Activated naive CD4-positive, alpha-beta T cell treated with anti-CD3 and anti-CD28 coated beads, Interleukin-2, amount 50 U/mL, for 72 hours (primary cell): ENCODE measurements around the gene GAMT. TPM values are rescaled to one million over a fixed set of nuclear protein-coding genes. Genes with fewer than 3 reads are reported as not detected.

Experiments used
- ATAC-seq, 2 donors: fragments of 150-1000 bp; cut with Tn5 transposase; 2 replicates each; pipeline ENCODE4 v1.10.0; 2021; ENCODE audit warnings: mild to moderate bottlenecking in 2 of 2, moderate library complexity in 2 of 2
- DNase-seq, 2 donors: peaks; one replicate each; pipeline ENCODE4 v3.0.0; 2021 to 2022; ENCODE audit warnings: low spot score in 2 of 2
- H3K27ac Mint-ChIP-seq, 2 donors: one replicate each; pipeline ENCODE4 v1.8.0; 2022; ENCODE audit warnings: mild to moderate bottlenecking in 2 of 2, mixed read lengths in 2 of 2
- H3K36me3 Mint-ChIP-seq, 2 donors: one replicate each; pipeline ENCODE4 v1.8.0; 2022; ENCODE audit warnings: mixed read lengths in 2 of 2
- H3K9me3 Mint-ChIP-seq, 2 donors: one replicate each; pipeline ENCODE4 v1.8.0; 2022; ENCODE audit warnings: mixed read lengths in 2 of 2
- total RNA-seq, 2 donors: library from RNA; stranded (reverse); gene quantifications; one replicate each; pipeline ENCODE4 v1.2.3, GENCODE V29; 2022

Gene GAMT
- total RNA-seq, 2 donors from 2014 or later: 4.2 to 30.2 TPM

- H3K27ac Mint-ChIP-seq: no peak overlapping the region
- no peaks in the 10 kb centered on the region for H3K9me3 Mint-ChIP-seq
- peaks cover 10 to 11% of the 10 kb centered on the region in 2 donors for H3K36me3 Mint-ChIP-seq
- no peak for DNase-seq
- no peak for ATAC-seq
Measured at GRCh38 chr19:1387684-1388636, 13.4 kb downstream of the GAMT start.

DNA sequence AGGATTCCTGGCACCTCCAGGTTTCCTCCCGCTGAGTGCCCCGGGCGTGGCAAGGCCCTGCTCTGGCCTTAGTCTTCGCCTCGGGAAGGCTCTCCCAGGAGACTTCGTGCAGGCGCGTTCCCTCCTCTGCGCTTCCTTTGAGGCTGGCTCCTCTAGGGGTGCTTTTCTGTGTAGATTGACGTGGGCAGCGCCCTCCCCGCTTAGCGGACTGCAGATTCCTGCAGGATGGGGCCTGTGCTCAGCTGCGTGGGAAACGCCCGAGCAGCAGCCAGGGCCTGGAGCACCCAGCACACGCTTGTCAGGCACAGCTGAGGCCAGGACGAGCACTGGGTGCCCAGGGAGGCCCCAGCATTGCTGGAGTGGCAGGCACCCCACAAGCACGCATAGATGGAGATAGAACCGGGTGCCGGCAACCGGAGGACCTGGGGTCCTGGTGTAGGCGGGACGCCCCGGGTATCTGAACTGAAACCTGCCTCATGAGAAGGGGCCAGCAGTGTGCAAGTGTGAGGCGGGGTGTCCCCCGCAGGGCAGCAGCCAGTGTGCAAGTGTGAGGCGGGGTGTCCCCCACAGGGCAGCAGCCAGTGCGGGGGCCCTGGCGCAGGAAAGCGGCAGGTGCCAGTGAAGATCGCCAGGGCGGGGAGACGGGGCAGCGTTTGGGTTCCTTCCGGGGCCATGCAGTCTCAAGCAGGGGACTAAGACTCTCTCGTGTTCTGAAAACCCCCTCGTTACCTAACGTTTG, 14.2 kb downstream of the GAMT start:
- no peak for ATAC-seq
- Mint-ChIP-seq H3K27ac (no peak overlapping the region), H3K36me3 (peaks cover 10 to 11% of the 10 kb centered on the region in 2 donors), H3K9me3 (no peaks in the 10 kb centered on the region)
- DNase-seq: no peak

DNA sequence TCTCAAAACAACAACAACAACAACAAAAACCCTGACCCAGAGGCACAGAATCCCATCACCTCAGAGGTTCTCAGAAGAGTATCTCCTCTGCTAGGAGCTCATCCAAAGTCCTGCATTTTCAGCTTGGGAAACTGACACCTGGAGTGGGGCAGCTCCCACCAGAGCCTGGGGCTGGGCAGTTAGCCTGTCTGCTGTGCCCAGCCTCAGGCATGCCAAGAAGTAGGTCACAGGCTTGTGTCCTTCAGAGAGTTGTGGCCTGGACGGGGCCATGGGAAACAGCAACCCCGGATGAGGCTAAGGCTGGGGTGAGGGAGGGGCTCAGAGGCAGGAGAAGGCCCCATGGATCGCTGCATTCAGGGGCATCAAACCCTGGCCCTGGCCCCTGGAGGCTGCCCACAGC, 15.5 kb downstream of the GAMT start:
- peaks cover 10 to 11% of the 10 kb centered on the region in 2 donors for H3K36me3 Mint-ChIP-seq
- no peaks in the 10 kb centered on the region for H3K9me3 Mint-ChIP-seq
- no peak overlapping the region for H3K27ac Mint-ChIP-seq
- DNase-seq (no peak), ATAC-seq (no peak)

DNA sequence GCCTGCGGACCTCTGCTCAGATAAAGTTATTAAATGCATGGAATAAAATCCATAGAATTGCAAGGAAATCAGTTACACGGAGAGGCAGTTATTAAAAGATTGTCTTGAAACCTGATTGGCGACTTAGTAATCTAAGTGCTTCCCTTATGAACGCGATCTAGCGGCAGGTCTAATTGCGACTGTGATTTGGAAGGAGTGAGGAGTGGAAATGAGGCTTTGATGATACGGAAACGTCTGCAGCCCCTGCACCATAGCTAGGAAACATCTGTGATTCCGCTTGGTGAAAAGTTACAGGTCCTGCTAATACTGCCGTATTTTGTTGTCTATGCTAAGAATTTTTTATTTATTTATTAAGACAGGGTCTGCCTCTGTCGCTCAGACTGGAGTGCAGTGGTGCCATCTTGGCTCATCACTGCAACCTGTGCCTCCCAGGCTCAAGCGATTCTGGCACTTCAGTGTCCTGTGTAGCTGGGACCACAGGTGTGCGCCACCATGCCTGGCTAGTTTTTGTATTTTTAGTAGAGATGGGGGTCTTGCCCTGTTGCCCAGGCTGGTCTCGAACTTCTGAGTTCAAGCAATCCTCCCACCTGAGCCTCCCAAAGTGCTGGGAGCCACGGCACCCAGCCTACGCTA, 16.7 kb downstream of the GAMT start:
- peaks cover 10 to 11% of the 10 kb centered on the region in 2 donors for H3K36me3 Mint-ChIP-seq
- H3K9me3 Mint-ChIP-seq: no peaks in the 10 kb centered on the region
- ATAC-seq: no peak
- H3K27ac Mint-ChIP-seq: peak overlapping the region; percentile 84 to 99
- no peak for DNase-seq

GRCh38 chr19:1384085-1384462, 17.3 kb downstream of the GAMT start:
- peak in 1 of 2 donors; percentile 26 for ATAC-seq
- DNase-seq: no peak
- Mint-ChIP-seq H3K27ac (peak overlapping the region; percentile 84 to 99), H3K9me3 (no peaks in the 10 kb centered on the region), H3K36me3 (peaks cover 5 to 9% of the 10 kb centered on the region in 2 donors)

DNA sequence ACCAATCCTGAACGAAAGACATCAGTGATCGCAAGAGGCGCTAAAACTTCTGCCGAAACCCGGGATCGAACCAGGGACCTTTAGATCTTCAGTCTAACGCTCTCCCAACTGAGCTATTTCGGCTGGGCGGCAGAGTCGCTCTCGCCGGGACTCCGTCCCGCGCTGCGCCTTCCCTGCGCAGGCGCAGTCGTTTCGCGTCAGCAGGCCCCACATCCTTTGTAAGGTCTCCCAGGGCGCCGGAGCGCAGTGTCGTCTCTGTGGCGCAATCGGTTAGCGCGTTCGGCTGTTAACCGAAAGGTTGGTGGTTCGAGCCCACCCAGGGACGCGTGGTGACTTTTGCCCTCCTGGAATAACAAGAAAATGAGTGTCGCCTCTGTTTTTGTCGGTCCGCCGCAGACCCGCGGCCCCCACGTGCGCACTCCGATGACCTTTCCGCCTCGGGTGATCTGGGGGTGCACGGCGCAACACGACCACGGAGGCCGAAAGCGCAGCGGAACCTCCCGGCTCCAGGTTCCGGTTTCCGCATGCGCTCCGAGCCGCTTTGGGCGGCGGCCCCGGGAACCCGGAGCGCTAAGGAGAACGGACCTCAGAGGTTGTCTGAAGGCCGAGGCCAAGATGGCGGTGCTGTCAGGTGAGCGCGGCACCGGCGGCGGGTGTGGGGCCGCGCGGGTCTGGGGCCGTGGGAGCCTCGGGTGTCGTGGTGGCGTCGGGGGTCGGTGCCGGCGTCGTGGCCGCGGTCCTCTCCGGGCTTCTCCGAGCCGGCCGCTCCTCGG, 17.8 kb downstream of the GAMT start, which contains the start of gene NDUFS7:
TSS of gene NDUFS7 (plus strand) at position 596 of the 773 bp plus-strand sequence. CDS start at position 616, 20 bp downstream.
- Mint-ChIP-seq H3K9me3 (no peaks in the 10 kb centered on the region), H3K36me3 (peaks cover 0 to 6% of the 10 kb centered on the region in 2 donors), H3K27ac (peak within 1 kb of the TSS; percentile 99)
- ATAC-seq (peak; percentile 82 to 86), DNase-seq (peak; percentile 95 to 98)

- Mint-ChIP-seq H3K36me3 (peaks cover 0 to 6% of the 10 kb centered on the region in 2 donors), H3K27ac (peak overlapping the region; percentile 99), H3K9me3 (no peaks in the 10 kb centered on the region)
- DNase-seq: no peak
- no peak for ATAC-seq
Measured at GRCh38 chr19:1383017-1383311, 18.4 kb downstream of the GAMT start.

DNA sequence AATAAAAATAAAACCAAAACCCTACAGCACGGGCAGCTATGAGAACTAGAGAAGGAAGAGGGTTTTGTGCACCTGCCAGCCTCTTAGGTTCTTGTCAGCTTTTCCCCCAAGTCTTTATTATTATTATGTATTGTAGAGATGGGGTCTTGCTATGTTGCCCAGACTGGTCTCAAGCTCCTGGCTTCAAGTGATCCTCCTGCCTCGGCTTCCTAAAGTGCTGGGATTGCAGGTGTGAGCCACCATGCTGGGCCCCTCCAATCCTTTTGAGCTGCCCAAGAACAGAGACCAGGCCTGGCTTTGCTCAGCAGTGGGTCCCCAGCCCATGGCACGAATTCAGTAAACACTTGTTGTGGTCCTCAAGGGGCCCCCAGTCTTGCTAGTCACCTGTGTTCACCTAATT, 19.1 kb downstream of the GAMT start:
- DNase-seq (no peak), ATAC-seq (no peak)
- H3K9me3 Mint-ChIP-seq: no peaks in the 10 kb centered on the region
- H3K36me3 Mint-ChIP-seq: peaks cover 0 to 6% of the 10 kb centered on the region in 2 donors
- H3K27ac Mint-ChIP-seq: no peak overlapping the region

- Mint-ChIP-seq H3K27ac (no peak overlapping the region), H3K9me3 (no peaks in the 10 kb centered on the region), H3K36me3 (peaks cover 0 to 6% of the 10 kb centered on the region in 2 donors)
- ATAC-seq (no peak), DNase-seq (no peak)
Measured at GRCh38 chr19:1379961-1380489, 21.3 kb downstream of the GAMT start.

DNA sequence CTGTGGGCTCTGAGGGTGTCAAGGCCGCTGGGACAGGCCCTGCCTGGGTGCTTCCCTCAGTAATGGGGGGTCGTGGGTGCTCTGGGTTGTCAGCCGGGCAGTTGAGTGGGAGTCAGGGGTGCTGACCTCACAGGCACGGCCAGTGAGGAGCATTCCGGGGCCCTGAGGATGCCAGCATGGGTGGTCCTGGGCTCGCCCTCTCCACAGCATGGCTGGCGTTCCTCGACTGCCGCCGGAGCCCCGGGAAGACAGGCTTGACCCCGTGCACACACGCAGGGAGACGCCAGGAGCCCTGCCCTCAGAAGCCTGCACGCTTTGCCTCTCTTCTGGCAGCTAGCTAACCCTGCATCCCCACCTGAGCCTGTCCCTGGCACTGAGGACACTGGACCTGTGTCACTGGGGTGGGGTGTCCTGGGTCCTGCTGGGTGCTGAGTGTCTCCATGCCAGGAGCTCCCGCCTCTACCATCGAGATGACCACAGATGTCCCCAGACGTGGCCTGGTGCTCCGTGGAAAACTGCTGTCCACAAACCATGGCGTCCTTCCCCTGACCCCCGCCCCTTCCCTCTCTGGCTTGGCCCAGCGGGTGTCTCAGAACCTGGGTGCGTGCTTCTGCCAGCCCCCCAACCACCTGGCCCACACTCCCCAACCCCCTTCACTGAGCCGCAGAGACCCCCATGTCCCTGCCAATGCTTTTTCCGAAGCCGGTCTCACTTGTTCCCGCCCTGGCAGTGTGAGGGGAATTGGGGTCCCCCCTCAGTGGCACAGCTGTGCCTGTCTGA, 22.0 kb downstream of the GAMT start:
- H3K36me3 Mint-ChIP-seq: peaks cover 0 to 6% of the 10 kb centered on the region in 2 donors
- H3K27ac Mint-ChIP-seq: no peak overlapping the region
- DNase-seq: no peak
- H3K9me3 Mint-ChIP-seq: no peaks in the 10 kb centered on the region
- no peak for ATAC-seq

DNA sequence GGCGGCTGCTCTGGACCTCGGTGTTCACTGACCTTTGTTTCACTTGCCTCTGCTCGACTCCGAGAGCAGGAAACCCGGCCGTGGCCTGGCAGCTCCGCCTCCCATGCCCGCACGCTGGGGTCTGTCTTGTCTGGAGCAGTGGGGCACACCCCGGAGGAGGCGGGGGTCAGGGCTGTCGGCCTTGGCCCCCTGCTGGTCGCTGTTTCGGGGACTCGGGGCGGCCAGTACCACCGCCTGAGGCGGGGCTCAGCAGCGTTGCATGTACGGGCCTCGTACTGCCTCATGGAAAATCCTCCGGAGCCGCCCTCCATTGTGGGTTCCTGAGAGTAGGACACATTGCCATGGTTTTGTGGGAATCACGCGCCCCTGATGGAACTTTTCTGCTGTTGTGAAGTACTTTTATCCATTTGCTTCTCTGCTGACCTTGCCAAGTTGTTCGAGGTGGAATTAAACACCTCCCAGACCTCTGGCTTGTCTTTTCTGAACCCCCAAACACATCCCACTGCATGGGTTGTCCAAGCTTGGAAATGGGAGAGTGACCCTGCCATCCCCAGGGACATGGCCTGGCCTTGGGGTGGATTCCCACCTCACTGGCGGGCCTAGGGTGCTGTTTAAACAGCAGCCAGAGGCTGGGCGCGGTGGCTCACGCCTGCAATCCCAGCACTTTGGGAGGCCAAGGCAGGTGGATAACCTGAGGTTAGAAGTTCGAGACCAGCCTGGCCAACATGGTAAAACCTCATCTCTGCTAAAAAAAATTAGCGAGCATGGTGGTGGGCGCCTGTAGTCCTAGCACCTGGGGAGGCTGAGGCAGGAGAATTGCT, 23.2 kb downstream of the GAMT start:
- H3K9me3 Mint-ChIP-seq: no peaks in the 10 kb centered on the region

GRCh38 chr19:1377176-1377964, 24.0 kb downstream of the GAMT start:
- DNase-seq (no peak), ATAC-seq (no peak)
- H3K27ac Mint-ChIP-seq: no peak overlapping the region
- no peaks in the 10 kb centered on the region for H3K36me3 Mint-ChIP-seq
- no peaks in the 10 kb centered on the region for H3K9me3 Mint-ChIP-seq

More for the DNA sequence above, 23.2 kb downstream of the GAMT start:
- peaks cover 0 to under 1% of the 10 kb centered on the region in 2 donors for H3K36me3 Mint-ChIP-seq
- ATAC-seq: no peak
- DNase-seq: no peak
- no peak overlapping the region for H3K27ac Mint-ChIP-seq

- Mint-ChIP-seq H3K9me3 (no peaks in the 10 kb centered on the region), H3K27ac (peak overlapping the region in 1 of 2 donors; percentile 56)
- no peak for ATAC-seq
Measured at GRCh38 chr19:1376415-1376805, 24.9 kb downstream of the GAMT start.

GRCh38 chr19:1374250-1374577, 27.1 kb downstream of the GAMT start:
- ATAC-seq (no peak), DNase-seq (no peak)
- no peaks in the 10 kb centered on the region for H3K9me3 Mint-ChIP-seq
- H3K27ac Mint-ChIP-seq: no peak overlapping the region
- no peaks in the 10 kb centered on the region for H3K36me3 Mint-ChIP-seq

More at GRCh38 chr19:1376415-1376805, 24.9 kb downstream of the GAMT start:
- no peak for DNase-seq
- no peaks in the 10 kb centered on the region for H3K36me3 Mint-ChIP-seq
